ENCODE measurements around the gene EIF3L.
A peak's percentile ranks its signal among the peaks of the same experiment; 100 is the strongest.
"Not testable (repeated sequence)": the region's sequence is repeated elsewhere in the genome, so short reads cannot be mapped to it uniquely, and the experiment has no call there.

The EIF3L gene

GRCh38 chr22:37849089-37849751 is at the start of gene EIF3L:
EIF3L (plus strand) TSS chr22:37849419; CDS start chr22:37849450, 31 bp downstream.
- no peak for FAIRE-seq

- FAIRE-seq: not testable (repeated sequence)
These were observed 49.2 kb upstream of the EIF3L start for GRCh38 chr22:37799979-37800378.

- FAIRE-seq: no peak
These were observed 47.3 kb upstream of the EIF3L start for GRCh38 chr22:37801946-37802309.

- peak; percentile 5 for FAIRE-seq
These were observed 46.7 kb upstream of the EIF3L start for GRCh38 chr22:37802310-37803194.

- no peak for FAIRE-seq
These were observed 46.0 kb upstream of the EIF3L start for GRCh38 chr22:37803195-37803638.

GRCh38 chr22:37803639-37804351 is 45.4 kb upstream of the EIF3L start:
- no peak for FAIRE-seq

- no peak for FAIRE-seq
These were observed 44.8 kb upstream of the EIF3L start for GRCh38 chr22:37804352-37804880.

- no peak for FAIRE-seq
These were observed 44.1 kb upstream of the EIF3L start for GRCh38 chr22:37804881-37805809.

- no peak for FAIRE-seq
These were observed 43.4 kb upstream of the EIF3L start for GRCh38 chr22:37805810-37806277.

- no peak for FAIRE-seq
These were observed 42.5 kb upstream of the EIF3L start for GRCh38 chr22:37806409-37807333.

GRCh38 chr22:37807410-37808293 is 41.6 kb upstream of the EIF3L start, which contains the start of gene GCAT:
GCAT (plus strand) TSS chr22:37807934; CDS start chr22:37807968, 34 bp downstream.
- FAIRE-seq: no peak

GRCh38 chr22:37808294-37808657 is 40.9 kb upstream of the EIF3L start:
- no peak for FAIRE-seq

GRCh38 chr22:37809672-37810333 is 39.4 kb upstream of the EIF3L start:
- FAIRE-seq: no peak

- no peak for FAIRE-seq
These were observed 37.4 kb upstream of the EIF3L start for GRCh38 chr22:37811867-37812266.

- no peak for FAIRE-seq
These were observed 36.1 kb upstream of the EIF3L start for GRCh38 chr22:37812869-37813678.

- no peak for FAIRE-seq
These were observed 33.6 kb upstream of the EIF3L start for GRCh38 chr22:37815593-37815992.

GRCh38 chr22:37816543-37817180 is 32.6 kb upstream of the EIF3L start:
- no peak for FAIRE-seq

All from islet of Langerhans (tissue), 1 donor.